NCI-H187 treated with DMSO at 0.1 percent for 48 hours (cell line): ENCODE results near the gene REG4.

Source experiments
- DNase-seq: peaks from one replicate; lab custom pipeline; 2025; lab: John Stamatoyannopoulos, UW

The REG4 gene

DNA sequence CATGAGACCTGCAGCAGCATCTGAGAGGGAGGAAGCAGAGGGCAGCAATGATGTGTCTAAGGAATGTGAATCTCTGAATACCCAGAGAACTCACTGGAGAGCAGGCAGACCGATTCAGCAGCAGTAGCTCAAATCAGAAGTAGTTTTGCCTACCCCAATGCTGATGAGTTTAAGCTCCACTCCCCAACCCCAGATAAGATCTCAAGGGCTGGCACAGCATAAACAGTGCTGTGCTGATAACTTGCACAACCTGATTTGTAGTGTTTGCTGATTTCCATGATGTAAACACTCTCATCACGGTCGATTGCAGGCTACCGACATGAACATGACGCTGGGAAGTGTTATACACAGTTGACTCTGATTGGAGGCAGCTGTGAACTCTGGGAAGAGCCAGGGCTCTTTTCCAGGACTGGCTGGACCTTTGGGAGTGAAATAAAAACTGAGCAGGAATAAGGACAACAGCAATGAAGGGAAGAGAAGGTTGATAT is 31.3 kb downstream of the REG4 start:
- peak; percentile 14 for DNase-seq

- no peak for DNase-seq
Measured at GRCh38 chr1:119778886-119779560, 32.2 kb downstream of the REG4 start.

GRCh38 chr1:119778359-119778758 is 32.9 kb downstream of the REG4 start:
- no peak for DNase-seq

DNA sequence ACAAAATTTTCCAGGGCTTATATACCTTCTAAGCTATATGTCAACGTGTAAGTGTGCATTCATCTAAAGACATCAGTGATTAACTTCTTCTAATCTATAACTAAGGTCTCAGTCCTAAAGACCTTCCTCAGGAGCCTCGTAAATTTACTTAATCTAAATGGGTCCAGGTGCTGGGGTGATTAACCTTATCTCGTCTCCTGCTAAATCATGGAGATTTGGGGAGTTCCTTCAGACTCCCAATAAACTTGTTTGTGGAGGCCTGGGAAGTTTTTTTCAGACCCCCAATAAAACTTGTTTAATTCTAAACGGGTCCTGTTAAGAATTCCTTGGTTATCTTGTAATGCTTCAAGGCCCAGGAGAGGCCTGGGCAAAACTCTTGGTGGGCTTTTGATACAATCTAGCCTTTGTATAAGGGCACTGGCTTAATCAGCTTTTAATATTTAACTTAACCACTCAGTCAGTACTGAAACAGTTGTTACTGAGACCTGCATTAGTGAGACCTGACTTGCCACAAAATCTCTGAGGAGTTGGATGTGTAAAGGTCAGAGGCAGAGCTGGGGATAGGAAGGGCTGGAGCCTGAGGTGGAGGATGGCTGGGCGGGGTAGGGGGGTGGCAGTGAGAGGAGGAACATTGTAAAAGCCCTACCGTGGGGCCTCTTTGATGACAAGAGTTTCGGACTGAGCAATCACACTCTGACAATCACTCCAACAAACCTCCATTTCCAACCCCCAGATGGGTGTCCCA is 36.3 kb downstream of the REG4 start:
- no peak for DNase-seq

DNA sequence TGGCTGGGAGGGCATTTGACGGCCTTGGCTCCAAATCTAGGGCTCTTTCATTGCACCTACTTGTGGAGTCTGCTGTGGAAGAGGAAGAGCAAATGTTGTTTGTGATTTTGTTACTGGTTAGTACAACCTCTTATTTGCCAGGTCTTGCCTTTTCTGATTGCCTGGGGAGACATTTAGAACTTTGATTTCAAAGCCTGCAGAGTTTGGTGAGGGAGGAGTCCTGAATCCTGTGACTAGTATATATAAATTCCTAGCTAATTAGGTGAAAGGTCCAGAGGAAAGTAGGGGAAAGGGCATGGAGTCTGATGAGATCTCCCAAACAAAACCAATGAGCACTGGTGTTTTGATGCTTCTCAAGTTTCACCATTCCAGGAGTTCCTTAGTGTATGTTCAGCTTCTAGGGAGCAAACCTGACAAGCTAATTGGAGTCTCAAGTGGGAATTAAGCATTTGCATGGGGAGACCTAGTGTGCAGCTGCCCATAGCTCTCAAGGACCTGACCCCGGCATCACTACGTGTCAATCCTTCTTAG is 37.5 kb downstream of the REG4 start:
- DNase-seq = no peak

- no peak for DNase-seq
Measured at GRCh38 chr1:119772298-119772697, 39.0 kb downstream of the REG4 start.

DNA sequence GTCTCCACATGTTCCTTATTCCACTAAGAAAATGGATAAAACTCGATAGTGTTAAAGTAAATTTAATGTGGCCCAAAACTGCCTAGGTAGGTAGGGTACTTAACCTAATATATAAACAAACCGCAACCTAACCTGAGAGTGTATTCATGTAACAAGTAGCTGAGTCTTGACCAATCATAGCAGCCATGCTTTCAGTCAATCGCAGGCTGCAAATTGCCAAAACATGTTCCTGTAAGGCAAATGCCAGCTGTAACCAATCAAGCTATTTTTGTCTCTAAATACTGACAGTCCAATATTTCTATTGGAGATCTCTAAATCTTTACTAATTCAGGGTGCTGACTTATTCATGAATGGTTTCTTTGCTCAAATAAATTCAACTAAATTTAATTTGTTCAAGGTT is 39.5 kb downstream of the REG4 start:
- no peak for DNase-seq

DNA sequence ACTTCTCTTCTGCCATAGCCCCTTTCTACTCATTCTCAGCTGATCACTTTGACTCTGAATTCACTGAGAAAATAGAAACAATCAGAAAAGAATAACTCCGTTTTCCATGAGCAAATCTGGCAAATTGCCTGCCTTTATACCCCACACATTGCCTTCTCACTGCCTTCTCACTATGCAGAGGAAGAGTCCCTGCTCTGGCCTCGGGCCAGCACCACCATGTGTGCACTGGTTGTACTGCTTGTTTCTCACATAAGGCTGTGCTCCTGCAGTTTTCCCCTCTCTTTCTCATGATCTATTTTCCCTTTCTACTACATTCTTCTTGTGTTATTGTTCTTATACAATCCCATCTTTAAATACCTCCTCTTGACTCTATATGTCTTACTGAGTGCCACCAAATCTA is 40.2 kb downstream of the REG4 start:
- DNase-seq = no peak

DNA sequence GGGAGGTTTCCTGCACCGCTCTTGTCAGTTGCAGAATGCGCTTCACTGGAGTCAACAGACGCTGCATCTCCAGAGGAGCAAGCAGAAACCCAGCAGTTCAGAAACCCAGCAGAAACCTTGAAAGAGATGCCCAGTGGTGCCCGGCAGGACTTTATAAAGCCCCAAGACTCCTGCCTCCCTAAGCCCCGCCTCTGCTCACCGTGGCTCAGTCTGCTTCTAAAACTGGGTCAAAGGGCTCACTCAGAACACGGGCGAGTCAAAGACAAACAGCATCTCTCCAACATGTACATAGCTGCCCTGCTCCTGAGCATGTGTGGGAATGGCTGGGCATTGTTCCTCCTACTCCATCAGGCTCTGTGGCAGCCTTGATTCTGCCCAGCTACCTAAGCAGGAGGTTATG is 42.5 kb downstream of the REG4 start, which contains the start of gene HMGCS2:
TSS of gene HMGCS2 (minus strand) at position 128 of the 400 bp plus-strand sequence. CDS start at position 67, 61 bp downstream.
- no peak for DNase-seq

DNA sequence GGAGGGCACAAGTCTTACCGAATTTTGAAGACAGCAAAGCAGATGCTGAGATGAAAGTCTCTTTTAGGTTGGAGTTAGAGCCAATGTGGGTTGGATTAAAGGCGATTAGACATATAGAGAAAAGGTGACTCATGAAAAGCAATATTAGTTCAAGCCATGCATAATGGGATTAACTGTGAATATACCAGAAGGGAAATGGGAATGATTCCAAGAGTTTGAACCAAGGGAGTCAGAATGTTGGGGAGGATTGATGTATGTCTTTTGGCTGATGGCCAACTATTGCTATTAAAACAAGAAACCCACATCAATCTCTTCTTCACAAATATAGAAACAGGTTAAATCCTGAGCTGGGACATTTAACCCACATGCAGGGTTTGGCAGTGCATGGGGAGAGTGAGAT is 43.8 kb downstream of the REG4 start:
- no peak for DNase-seq

DNA sequence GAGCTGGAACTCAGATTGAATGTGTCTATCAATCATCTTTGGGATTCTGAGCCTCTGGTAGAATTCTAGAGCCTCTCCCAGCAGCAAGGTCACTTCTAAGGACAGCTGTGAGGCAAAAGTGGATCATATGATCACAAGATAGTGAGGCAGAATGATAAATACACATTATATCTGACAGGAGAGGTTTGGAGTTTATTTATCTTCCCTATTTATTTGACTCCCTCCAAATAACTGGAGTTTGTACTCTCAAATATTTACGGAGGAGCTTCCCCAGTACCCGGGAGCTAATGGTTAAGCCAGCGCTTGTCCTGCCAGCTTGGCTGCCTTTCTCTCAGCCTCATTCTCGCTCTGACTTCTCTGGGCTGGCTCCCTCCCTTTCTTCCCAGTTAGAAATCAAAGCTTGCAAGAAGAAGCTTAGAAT is 44.9 kb downstream of the REG4 start:
- DNase-seq = no peak

- no peak for DNase-seq
Measured at GRCh38 chr1:119764220-119764619, 47.0 kb downstream of the REG4 start.

GRCh38 chr1:119762953-119763352 is 48.3 kb downstream of the REG4 start:
- no peak for DNase-seq

DNA sequence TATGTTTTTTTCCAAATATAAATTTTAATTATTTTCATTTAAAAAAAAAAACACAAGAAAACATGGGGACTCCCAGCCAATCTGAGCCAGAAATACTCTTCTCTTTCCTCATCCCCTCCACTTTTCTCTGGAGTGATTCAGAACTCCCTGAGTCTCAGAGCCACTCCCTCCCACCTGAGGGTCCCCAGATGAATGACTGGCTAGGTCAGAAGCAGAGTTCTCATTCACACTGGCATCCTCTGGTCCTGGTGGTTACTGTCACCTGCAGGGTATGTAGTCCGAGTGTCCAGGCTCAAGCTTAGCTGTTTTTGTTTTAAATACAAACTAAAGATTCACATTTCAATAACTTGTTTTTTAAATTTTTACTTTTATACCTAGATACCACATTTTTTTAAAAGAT is 48.9 kb downstream of the REG4 start:
- DNase-seq = no peak

GRCh38 chr1:119758584-119758983 is 52.7 kb downstream of the REG4 start:
- DNase-seq = no peak

- no peak for DNase-seq
Measured at GRCh38 chr1:119752592-119752991, 58.7 kb downstream of the REG4 start.

DNA sequence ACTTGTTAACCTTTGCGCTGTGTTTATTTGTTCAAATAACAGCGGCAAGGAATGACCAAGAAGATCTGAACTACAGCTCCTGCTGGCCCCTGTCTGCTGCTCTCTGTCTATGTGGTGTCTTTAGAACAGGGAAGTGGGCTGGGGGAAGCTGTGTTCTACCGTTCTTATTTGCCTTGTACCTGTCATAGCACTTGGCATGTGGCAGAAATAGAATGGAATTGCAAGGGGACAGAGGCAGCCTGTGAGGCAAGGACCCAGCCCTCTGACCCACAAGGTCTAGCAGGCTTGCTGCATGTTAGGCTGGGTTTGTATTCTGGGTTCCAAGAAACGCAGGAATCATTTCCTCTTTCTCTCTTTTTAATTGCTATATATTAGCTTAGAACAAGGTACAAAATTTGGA is 63.2 kb downstream of the REG4 start:
- no peak for DNase-seq

- no peak for DNase-seq
Measured at GRCh38 chr1:119747451-119747850, 63.8 kb downstream of the REG4 start.

DNA sequence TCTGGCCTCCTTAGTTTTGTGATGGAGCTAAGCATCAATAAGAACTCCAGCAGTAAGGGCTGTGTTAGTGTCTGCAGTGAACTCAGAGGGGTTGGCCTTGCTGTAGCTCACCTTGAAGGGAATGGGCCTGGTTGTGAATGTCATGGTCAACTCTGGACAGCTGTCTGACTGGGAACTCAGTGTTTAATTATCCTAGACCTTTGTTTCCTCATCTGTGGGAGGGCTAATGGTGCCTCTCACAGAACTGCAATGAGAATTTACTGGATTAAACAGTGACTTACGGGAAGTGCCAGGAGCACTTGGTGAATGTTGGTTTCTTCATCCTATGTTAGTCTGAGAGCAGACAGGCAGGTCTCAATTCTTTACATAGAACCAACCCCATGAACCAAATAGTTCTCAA is 66.2 kb downstream of the REG4 start:
- no peak for DNase-seq

- no peak for DNase-seq
Measured at GRCh38 chr1:119744598-119744942, 66.7 kb downstream of the REG4 start.
